Measurements from ENCODE around the gene RASGRF2. TPM values are rescaled to one million over a fixed set of nuclear protein-coding genes. Genes with fewer than 3 reads are reported as not detected.

The RASGRF2 gene
- total and polyA plus RNA-seq, 2 of the 13 experiments (the other 11 are each of a cell fraction or from before 2014, with no cell fraction given) = 23.6 to 29.0 TPM

DNA sequence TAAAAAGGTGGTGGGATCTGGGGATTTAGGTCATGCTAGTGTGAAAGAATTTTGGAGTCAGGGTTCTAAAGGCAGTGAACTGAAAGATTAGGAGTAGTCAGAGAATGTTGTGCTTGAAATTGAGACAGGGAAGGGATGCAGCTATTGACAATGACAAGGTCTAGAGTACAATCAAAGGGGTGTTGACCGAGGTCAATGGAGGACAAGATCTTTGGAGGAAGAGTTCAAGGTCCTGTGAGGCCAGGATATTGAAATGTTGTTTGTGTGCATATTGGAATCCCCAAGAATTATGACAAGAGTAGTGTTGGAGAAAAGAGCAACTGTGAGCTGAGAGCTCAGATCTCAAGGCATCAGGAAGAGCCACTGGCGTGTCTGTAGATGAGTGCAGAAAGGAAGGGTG is 116.9 kb downstream of the RASGRF2 start (continued):
- TF ChIP-seq, protein P1, sequence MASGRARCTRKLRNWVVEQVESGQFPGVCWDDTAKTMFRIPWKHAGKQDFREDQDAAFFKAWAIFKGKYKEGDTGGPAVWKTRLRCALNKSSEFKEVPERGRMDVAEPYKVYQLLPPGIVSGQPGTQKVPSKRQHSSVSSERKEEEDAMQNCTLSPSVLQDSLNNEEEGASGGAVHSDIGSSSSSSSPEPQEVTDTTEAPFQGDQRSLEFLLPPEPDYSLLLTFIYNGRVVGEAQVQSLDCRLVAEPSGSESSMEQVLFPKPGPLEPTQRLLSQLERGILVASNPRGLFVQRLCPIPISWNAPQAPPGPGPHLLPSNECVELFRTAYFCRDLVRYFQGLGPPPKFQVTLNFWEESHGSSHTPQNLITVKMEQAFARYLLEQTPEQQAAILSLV (CRISPR knock-in tag; IDR thresholded peaks at IDR 0.05; ENCODE audit: borderline replicate concordance) = no peak
- TF ChIP-seq FOXA3 (CRISPR knock-in tag; IDR thresholded peaks at IDR 0.05) (peak; percentile 50; the same call in 1 of the 2 replicates), RXRB (CRISPR knock-in tag; IDR thresholded peaks at IDR 0.05; ENCODE audit: borderline replicate concordance) (peak; percentile 85), HNF4A (CRISPR knock-in tag; IDR thresholded peaks at IDR 0.05) (peak; percentile 67), NAIF1 (CRISPR knock-in tag; IDR thresholded peaks at IDR 0.05; ENCODE audit: borderline replicate concordance) (no peak), NCOA2 (CRISPR knock-in tag; IDR thresholded peaks at IDR 0.05) (peak; percentile 30; the same call in 1 of the 2 replicates), BCL6 (CRISPR knock-in tag; IDR thresholded peaks at IDR 0.05) (peak; percentile 43), GATA4 (IDR thresholded peaks at IDR 0.05; ENCODE audit: borderline replicate concordance, low read depth) (no peak), SOX13 (IDR thresholded peaks at IDR 0.05) (no peak), SOX13 (CRISPR knock-in tag; conservative IDR thresholded peaks at IDR 0.05 in 1 of 2, IDR thresholded peaks at IDR 0.05 in 1 of 2) (peak in 1 of 2 experiments; percentile 34; a peak in 1 of 4 replicates), RXRA (CRISPR knock-in tag; IDR thresholded peaks at IDR 0.05) (peak; percentile 26; the same call in 1 of the 2 replicates), RARA (CRISPR knock-in tag; IDR thresholded peaks at IDR 0.05) (peak; percentile 90), FOXK1 (CRISPR knock-in tag; IDR thresholded peaks at IDR 0.05; ENCODE audit: borderline replicate concordance, low read depth) (peak; percentile 17; the same call in 1 of the 2 replicates), ZMYM4 (CRISPR knock-in tag; IDR thresholded peaks at IDR 0.05) (0 out of 2 replicates have a peak, but pooled peaks have one; percentile 21), POLR2AphosphoS2 (IDR thresholded peaks at IDR 0.05; ENCODE audit: low read depth, low read length) (no peak)
- TF ChIP-seq, protein P2, sequence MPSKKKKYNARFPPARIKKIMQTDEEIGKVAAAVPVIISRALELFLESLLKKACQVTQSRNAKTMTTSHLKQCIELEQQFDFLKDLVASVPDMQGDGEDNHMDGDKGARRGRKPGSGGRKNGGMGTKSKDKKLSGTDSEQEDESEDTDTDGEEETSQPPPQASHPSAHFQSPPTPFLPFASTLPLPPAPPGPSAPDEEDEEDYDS (CRISPR knock-in tag; IDR thresholded peaks at IDR 0.05) = no peak
- TF ChIP-seq, protein P3, sequence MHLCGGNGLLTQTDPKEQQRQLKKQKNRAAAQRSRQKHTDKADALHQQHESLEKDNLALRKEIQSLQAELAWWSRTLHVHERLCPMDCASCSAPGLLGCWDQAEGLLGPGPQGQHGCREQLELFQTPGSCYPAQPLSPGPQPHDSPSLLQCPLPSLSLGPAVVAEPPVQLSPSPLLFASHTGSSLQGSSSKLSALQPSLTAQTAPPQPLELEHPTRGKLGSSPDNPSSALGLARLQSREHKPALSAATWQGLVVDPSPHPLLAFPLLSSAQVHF (CRISPR knock-in tag; IDR thresholded peaks at IDR 0.05) = no peak

All from HepG2 (cell line).